Endodermal cell (in vitro differentiated cells): ENCODE data around the gene KIF5B. TPM values are rescaled to one million over a fixed set of nuclear protein-coding genes. Genes with fewer than 3 reads are reported as not detected.
A peak's percentile ranks its signal among the peaks of the same experiment; 100 is the strongest.

Experiments
- DNase-seq: peaks from one replicate; pipeline ENCODE4 v3.0.0-alpha.2; 2017
- H3K27ac ChIP-seq: 2 replicates; pipeline ENCODE4 v1.5.1; 2013; ENCODE audit warnings: mild to moderate bottlenecking, low read depth, low read length, moderate library complexity
- H3K27me3 ChIP-seq: 2 replicates; pipeline ENCODE4 v1.6.1; 2013; ENCODE audit warnings: mild to moderate bottlenecking, low read length, moderate library complexity; ENCODE audit not compliant: insufficient read depth, control insufficient read depth, poor library complexity, severe bottlenecking
- H3K36me3 ChIP-seq: 2 replicates; pipeline ENCODE4 v1.7.0; 2013; ENCODE audit warnings: mild to moderate bottlenecking, low read length, moderate library complexity; ENCODE audit not compliant: control insufficient read depth, insufficient read depth
- H3K4me1 ChIP-seq: one replicate; pipeline ENCODE4 v1.7.0; 2013; ENCODE audit warnings: low read length; ENCODE audit not compliant: control insufficient read depth, insufficient read depth
- H3K4me3 ChIP-seq: 2 replicates; pipeline ENCODE4 v1.5.1; 2013; ENCODE audit warnings: mild to moderate bottlenecking, low read length, moderate library complexity
- H3K9ac ChIP-seq: 2 replicates; pipeline ENCODE4 v1.6.1; 2013; ENCODE audit warnings: mild to moderate bottlenecking, low read length, moderate library complexity; ENCODE audit not compliant: poor library complexity, severe bottlenecking; ENCODE audit errors: extremely low read depth
- H3K9me3 ChIP-seq: 2 replicates; pipeline ENCODE4 v1.6.1; 2013; ENCODE audit warnings: mild to moderate bottlenecking, low read length, moderate library complexity; ENCODE audit not compliant: control insufficient read depth
- H3K27ac Mint-ChIP-seq: 2 replicates; pipeline ENCODE4 v1.8.0; 2020; ENCODE audit warnings: mixed read lengths
- H3K27me3 Mint-ChIP-seq: 2 replicates; pipeline ENCODE4 v1.8.0; 2021; ENCODE audit warnings: mild to moderate bottlenecking, mixed read lengths; ENCODE audit not compliant: insufficient read depth
- H3K36me3 Mint-ChIP-seq: 2 replicates; pipeline ENCODE4 v1.8.0; 2020; ENCODE audit warnings: low read depth, mixed read lengths
- H3K4me1 Mint-ChIP-seq: 2 replicates; pipeline ENCODE4 v1.8.0; 2020; ENCODE audit warnings: mixed read lengths
- H3K4me3 Mint-ChIP-seq: 2 replicates; pipeline ENCODE4 v1.8.0; 2020; ENCODE audit warnings: mild to moderate bottlenecking, moderate library complexity, mixed read lengths
- H3K9me3 Mint-ChIP-seq: 2 replicates; pipeline ENCODE4 v1.8.0; 2020; ENCODE audit warnings: mild to moderate bottlenecking, mixed read lengths
- CTCF ChIP-seq: fragments of 200-600 bp; sonication (generic); conservative IDR thresholded peaks from 2 replicates; pipeline ENCODE4 v1.5.0; 2021; ENCODE audit warnings: antibody characterized with exemption, mild to moderate bottlenecking
- WGBS, 2 experiments: methylation state at CpG; one replicate each; pipeline versions ENCODE4 v1.1.5 to v1.1.7; 2013; ENCODE audit warnings: missing lambda C conversion rate in 2 of 2, mixed read lengths in 1 of 2; ENCODE audit not compliant: insufficient coverage in 1 of 2, insufficient read length in 1 of 2; 5-methylcytosine and 5-hydroxymethylcytosine counted together
- long read RNA-seq, 4 experiments: library from polyadenylated mRNA in 2 of 4; library from RNA in 1 of 4; library from capped mRNA in 1 of 4; stranded (forward) in 3 of 4; unstranded in 1 of 4; transcript quantifications; one replicate each; pipeline ENCODE4 v2.0.0, GENCODE V29; 2020 to 2021; ENCODE audit warnings: inconsistent platforms in 1 of 4
- polyA plus RNA-seq, 2 experiments: library from polyadenylated mRNA; stranded (reverse); fragments of 50-300 nt; gene quantifications; one replicate each; pipeline ENCODE4 v1.2.3, GENCODE V29; 2013
- total RNA-seq, 2 donors: library from RNA; stranded (reverse); fragmentation: NEBNext Ultra II Directional in 1 of 2; extraction: Animal tissue kit (Norgen Biotek cat#: 25700) in 1 of 2; gene quantifications; 2 replicates in 1 of 2; 3 replicates in 1 of 2; pipeline ENCODE4 v1.2.1, GENCODE V29; 2021

The KIF5B gene
- 100 to 1,000 TPM in 1 of 2 donors, 10 to 100 TPM in 1; 90.8 to 104 TPM for total RNA-seq
- polyA plus RNA-seq (2013, experiment 1 of 2): 120 TPM
- polyA plus RNA-seq (2013, experiment 2 of 2): 126 TPM
- long read RNA-seq, experiment 1, full-length matches to known transcripts: 4 of 47 reads
- long read RNA-seq, experiment 1, partial matches to known transcripts: 9 of 47 reads
- long read RNA-seq, experiment 1, other reads (novel, unspliced or antisense): 34 of 47 reads
- long read RNA-seq, experiment 2, full-length matches to known transcripts: 153 of 225 reads
- long read RNA-seq, experiment 2, partial matches to known transcripts: 38 of 225 reads
- long read RNA-seq, experiment 2, other reads (novel, unspliced or antisense): 34 of 225 reads
- long read RNA-seq, experiment 3, full-length matches to known transcripts: 6 of 617 reads
- long read RNA-seq, experiment 3, partial matches to known transcripts: 582 of 617 reads
- long read RNA-seq, experiment 3, other reads (novel, unspliced or antisense): 29 of 617 reads
- long read RNA-seq, experiment 4, partial matches to known transcripts: 59 of 76 reads
- long read RNA-seq, experiment 4, other reads (novel, unspliced or antisense): 17 of 76 reads

GRCh38 chr10:32056136-32057035 lies at the start of gene KIF5B:
KIF5B (minus strand) TSS chr10:32056425; CDS start chr10:32055973, 452 bp downstream.
- WGBS, 2 experiments: 4% methylated on average over 50 to 63 of the region's 63 CpGs
- H3K27ac ChIP-seq: peak within 1 kb of the TSS; percentile 82
- no peak for TF ChIP-seq CTCF

GRCh38 chr10:32105782-32106382 lies 49.7 kb upstream of the KIF5B start:
- Histone ChIP-seq H3K9ac (no peak overlapping the region), H3K9me3 (no peaks in the 10 kb centered on the region), H3K4me3 (no peak overlapping the region), H3K27me3 (no peaks in the 10 kb centered on the region), H3K4me1 (peaks cover 3% of the 10 kb centered on the region), H3K36me3 (no peaks in the 10 kb centered on the region), H3K27ac (no peak overlapping the region)
- 88 to 96% methylated on average over 6 to 7 of the region's 7 CpGs for WGBS, 2 experiments
- Mint-ChIP-seq H3K27me3 (peaks cover 11% of the 10 kb centered on the region), H3K4me3 (no peak overlapping the region), H3K27ac (no peak overlapping the region), H3K9me3 (peaks cover 2% of the 10 kb centered on the region), H3K36me3 (no peaks in the 10 kb centered on the region), H3K4me1 (no peaks in the 10 kb centered on the region)
- no peak for TF ChIP-seq CTCF
- no peak for DNase-seq

More at GRCh38 chr10:32056136-32057035, at the start of gene KIF5B:
- peak within 1 kb of the TSS; percentile 100 for H3K4me3 ChIP-seq
- Mint-ChIP-seq H3K4me3 (peak within 1 kb of the TSS; percentile 99), H3K4me1 (peaks cover 52% of the 10 kb centered on the region), H3K27me3 (no peaks in the 10 kb centered on the region), H3K27ac (peak within 1 kb of the TSS; percentile 97), H3K36me3 (peaks cover 2% of the 10 kb centered on the region), H3K9me3 (no peaks in the 10 kb centered on the region)
- peak within 1 kb of the TSS; percentile 89 for H3K9ac ChIP-seq
- H3K27me3 ChIP-seq: no peaks in the 10 kb centered on the region
- DNase-seq: peak; percentile 95
- no peaks in the 10 kb centered on the region for H3K36me3 ChIP-seq
- no peaks in the 10 kb centered on the region for H3K9me3 ChIP-seq
- H3K4me1 ChIP-seq: peaks cover 10% of the 10 kb centered on the region
